Gastrocnemius medialis (tissue), 4 donors: ENCODE results near the gene UPF3A.

Experiments used
- POLR2A ChIP-seq, 2 donors: fragments of 450-650 bp; IDR thresholded peaks; one replicate each; pipeline ENCODE4 v1.6.1; 2017; ENCODE audit warnings: antibody characterized with exemption in 2 of 2, mild to moderate bottlenecking in 2 of 2, moderate library complexity in 2 of 2
- TF ChIP-seq, protein P1 (sequence below), 5 experiments: fragments of 450-650 bp in 3 of 5; fragments of 200-600 bp in 2 of 5; sonication (generic) in 2 of 5; IDR thresholded peaks in 4 of 5; conservative IDR thresholded peaks in 1 of 5; 1 replicate in 4 of 5; 2 replicates in 1 of 5; pipeline ENCODE4 v1.5.1; 2016 to 2019; ENCODE audit warnings: antibody characterized with exemption in 5 of 5, mild to moderate bottlenecking in 3 of 5, moderate library complexity in 3 of 5

DNA sequence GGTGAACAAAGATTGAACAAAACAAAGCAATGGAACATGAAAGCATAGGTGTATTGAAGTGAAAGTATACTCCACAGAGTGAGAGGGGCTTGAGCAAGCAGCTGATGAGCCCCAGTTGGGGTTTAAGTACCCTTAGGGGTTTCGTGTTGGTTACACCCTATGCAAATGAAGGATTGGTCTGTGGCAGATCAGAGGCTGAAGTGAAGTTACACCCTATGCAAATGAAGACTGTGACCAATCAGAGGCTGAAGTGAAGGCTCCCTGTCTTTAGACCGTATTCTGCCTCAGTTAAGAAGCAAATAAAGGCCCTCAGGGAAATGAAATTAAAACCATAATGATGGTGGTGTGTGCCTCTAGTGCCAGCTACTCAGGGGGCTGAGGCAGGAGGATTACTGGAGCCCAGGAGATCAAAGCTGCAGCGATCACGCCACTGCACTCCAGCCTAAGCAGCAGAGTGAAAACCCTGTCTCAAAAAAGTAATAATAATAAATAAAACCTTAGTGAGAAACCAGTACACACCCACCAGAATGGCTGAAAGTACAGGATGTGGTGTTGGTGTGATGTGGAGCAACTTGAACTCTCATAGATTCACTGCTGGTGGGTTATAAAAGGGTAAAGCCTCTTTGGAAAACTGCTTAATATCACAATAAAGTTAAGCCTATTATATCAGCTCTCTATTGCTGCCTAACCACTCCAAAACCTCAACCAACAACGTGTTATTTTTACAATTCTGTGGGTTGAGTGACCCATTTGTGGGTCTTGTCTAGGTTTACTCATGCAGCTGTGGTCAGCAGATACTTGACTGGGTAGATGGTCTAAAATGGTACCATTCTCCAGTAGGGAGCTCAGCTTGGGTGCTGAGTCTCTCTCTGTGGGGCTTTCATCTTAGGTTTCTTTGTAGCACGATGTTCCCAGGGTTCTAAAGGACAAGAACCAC, 12.8 kb upstream of the UPF3A start:
- TF ChIP-seq, protein P1, sequence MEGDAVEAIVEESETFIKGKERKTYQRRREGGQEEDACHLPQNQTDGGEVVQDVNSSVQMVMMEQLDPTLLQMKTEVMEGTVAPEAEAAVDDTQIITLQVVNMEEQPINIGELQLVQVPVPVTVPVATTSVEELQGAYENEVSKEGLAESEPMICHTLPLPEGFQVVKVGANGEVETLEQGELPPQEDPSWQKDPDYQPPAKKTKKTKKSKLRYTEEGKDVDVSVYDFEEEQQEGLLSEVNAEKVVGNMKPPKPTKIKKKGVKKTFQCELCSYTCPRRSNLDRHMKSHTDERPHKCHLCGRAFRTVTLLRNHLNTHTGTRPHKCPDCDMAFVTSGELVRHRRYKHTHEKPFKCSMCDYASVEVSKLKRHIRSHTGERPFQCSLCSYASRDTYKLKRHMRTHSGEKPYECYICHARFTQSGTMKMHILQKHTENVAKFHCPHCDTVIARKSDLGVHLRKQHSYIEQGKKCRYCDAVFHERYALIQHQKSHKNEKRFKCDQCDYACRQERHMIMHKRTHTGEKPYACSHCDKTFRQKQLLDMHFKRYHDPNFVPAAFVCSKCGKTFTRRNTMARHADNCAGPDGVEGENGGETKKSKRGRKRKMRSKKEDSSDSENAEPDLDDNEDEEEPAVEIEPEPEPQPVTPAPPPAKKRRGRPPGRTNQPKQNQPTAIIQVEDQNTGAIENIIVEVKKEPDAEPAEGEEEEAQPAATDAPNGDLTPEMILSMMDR (IDR thresholded peaks at IDR 0.05 in 4 of 5, conservative IDR thresholded peaks at IDR 0.05 in 1 of 5) = no peak
- no peak for TF ChIP-seq POLR2A (IDR thresholded peaks at IDR 0.05)
